HCT116 (cell line): ENCODE data around the gene SLC16A12. TPM values are rescaled to one million over a fixed set of nuclear protein-coding genes. Genes with fewer than 3 reads are reported as not detected.

Experiments
- ATAC-seq: fragments of 200-7000 bp; cut with Tn5 transposase; 2 replicates; pipeline ENCODE4 v1.9.1; 2020; ENCODE audit warnings: mild to moderate bottlenecking, moderate library complexity
- BruUV-seq: library from RNA; stranded (reverse); fragments of 400-500 nt; replicated peaks from 2 replicates; lab custom pipeline; 2021; lab: Mats Ljungman, UMichigan
- CTCF ChIA-PET: fragments of 300-600 bp; sonication (Branson Sonifier 250); formaldehyde crosslinking; loops from one replicate; lab custom pipeline; 2021; ENCODE audit warnings: antibody characterized with exemption; lab: Charles Lee
- POLR2A ChIA-PET: fragments of 300-600, 350-600 bp; sonication (Branson Sonifier 250); formaldehyde crosslinking; loops from one replicate; lab custom pipeline; 2021; ENCODE audit warnings: antibody characterized with exemption; lab: Charles Lee
- RAD21 ChIA-PET, 2 experiments: fragments of 300-600 bp; sonication (Branson Sonifier 250); formaldehyde crosslinking; loops; one replicate each; lab custom pipeline; 2023; ENCODE audit warnings: low total read pairs in 2 of 2; ENCODE audit not compliant: uncharacterized antibody in 2 of 2, unreplicated experiment in 2 of 2, low non-redundant PET in 1 of 2; lab: Charles Lee
- DNase-seq: peaks from one replicate; pipeline ENCODE4 v3.0.0-alpha.2; 2010; ENCODE audit warnings: low read depth, low spot score
- H2AFZ ChIP-seq: fragments of 200-600 bp; shearing (Covaris generic), sonication (generic); 2 replicates; pipeline ENCODE4 v1.6.1; 2017; ENCODE audit warnings: low read depth, mixed run types, mixed read lengths, antibody characterized with exemption, low read length; ENCODE audit not compliant: poor library complexity, severe bottlenecking
- H3K27ac ChIP-seq: 2 replicates; pipeline ENCODE4 v1.5.1; 2012; ENCODE audit warnings: low read depth, low read length
- H3K27me3 ChIP-seq: fragments of 200-600 bp; sonication (generic); 2 replicates; pipeline ENCODE4 v1.6.1; 2016; ENCODE audit warnings: mixed run types, low read length, mixed read lengths; ENCODE audit not compliant: insufficient read depth
- H3K36me3 ChIP-seq, 2 experiments: fragments of 200-500 bp in 1 of 2; fragments of 200-600 bp in 1 of 2; sonication (Bioruptor generic) in 1 of 2; sonication (generic) in 1 of 2; 2 replicates each; pipeline versions ENCODE4 v1.5.1 to v1.6.1; 2014 to 2016; ENCODE audit warnings: low read length in 2 of 2, inconsistent platforms in 1 of 2, mixed read lengths in 1 of 2, mixed run types in 1 of 2; ENCODE audit not compliant: insufficient read depth in 2 of 2, control insufficient read depth in 1 of 2
- H3K4me1 ChIP-seq, 2 experiments: fragments of 200-600 bp in 1 of 2; sonication (generic) in 1 of 2; 2 replicates each; pipeline versions ENCODE4 v1.5.1 to v1.6.1; 2012 to 2017; ENCODE audit warnings: low read length in 2 of 2, inconsistent platforms in 1 of 2, mild to moderate bottlenecking in 1 of 2, mixed read lengths in 1 of 2, mixed run types in 1 of 2, moderate library complexity in 1 of 2; ENCODE audit not compliant: insufficient read depth in 2 of 2, control insufficient read depth in 1 of 2
- H3K4me2 ChIP-seq: fragments of 200-600 bp; sonication (generic); 2 replicates; pipeline ENCODE4 v1.6.1; 2017; ENCODE audit warnings: mixed run types, low read length, mixed read lengths
- H3K4me3 ChIP-seq, 2 experiments: fragments of 200-600 bp in 1 of 2; sonication (generic) in 1 of 2; replicated peaks in 1 of 2; 2 replicates each; pipeline ENCODE4 v1.5.1; 2011 to 2016; ENCODE audit warnings: low read length in 2 of 2, control low read depth in 1 of 2, low read depth in 1 of 2, mild to moderate bottlenecking in 1 of 2, mixed read lengths in 1 of 2, mixed run types in 1 of 2
- H3K79me2 ChIP-seq: fragments of 200-600 bp; sonication (generic); 2 replicates; pipeline ENCODE4 v1.6.1; 2017; ENCODE audit warnings: mild to moderate bottlenecking, mixed run types, low read length, moderate library complexity, mixed read lengths; ENCODE audit not compliant: insufficient read depth
- H3K9ac ChIP-seq: fragments of 200-600 bp; sonication (generic); 2 replicates; pipeline ENCODE4 v1.6.1; 2016; ENCODE audit warnings: low read length, mixed read lengths
- H3K9me2 ChIP-seq: fragments of 200-600 bp; sonication (generic), shearing (Covaris generic); 2 replicates; pipeline ENCODE4 v1.6.1; 2017; ENCODE audit warnings: mixed run types, mild to moderate bottlenecking, moderate library complexity; ENCODE audit not compliant: insufficient read depth
- H3K9me3 ChIP-seq, 2 experiments: fragments of 200-500 bp in 1 of 2; fragments of 200-600 bp in 1 of 2; sonication (Bioruptor generic) in 1 of 2; sonication (generic) in 1 of 2; 2 replicates each; pipeline ENCODE4 v1.6.1; 2014 to 2017; ENCODE audit warnings: low read length in 2 of 2, mixed read lengths in 2 of 2, inconsistent platforms in 1 of 2, low read depth in 1 of 2, mild to moderate bottlenecking in 1 of 2, mixed run types in 1 of 2, moderate library complexity in 1 of 2; ENCODE audit not compliant: control insufficient read depth in 1 of 2, insufficient read depth in 1 of 2
- H4K20me1 ChIP-seq: fragments of 200-600 bp; sonication (generic), shearing (Covaris generic); 2 replicates; pipeline ENCODE4 v1.6.1; 2017; ENCODE audit warnings: mixed run types, mild to moderate bottlenecking, moderate library complexity; ENCODE audit not compliant: insufficient read depth
- CBX3 ChIP-seq: IDR thresholded peaks from 2 replicates; pipeline ENCODE4 v1.6.1; 2012; ENCODE audit warnings: low read depth
- EGR1 ChIP-seq: IDR thresholded peaks from 2 replicates; pipeline ENCODE4 v1.6.1; 2012; ENCODE audit warnings: low read depth
- ELF1 ChIP-seq: IDR thresholded peaks from 2 replicates; pipeline ENCODE4 v1.6.1; 2012; ENCODE audit warnings: low read depth, borderline replicate concordance
- EZH2 ChIP-seq: fragments of 200-600 bp; sonication (generic); IDR thresholded peaks from 2 replicates; pipeline ENCODE4 v1.6.1; 2017; ENCODE audit warnings: antibody characterized with exemption, mixed run types
- FOSL1 ChIP-seq: IDR thresholded peaks from 2 replicates; pipeline ENCODE4 v1.6.1; 2012; ENCODE audit warnings: low read depth
- POLR2A ChIP-seq: IDR thresholded peaks from 2 replicates; pipeline ENCODE4 v1.7.0; 2011; ENCODE audit warnings: borderline replicate concordance; ENCODE audit not compliant: insufficient read depth, insufficient read length; ENCODE audit errors: extremely low read depth
- SIN3A ChIP-seq: IDR thresholded peaks from 2 replicates; pipeline ENCODE4 v1.6.1; 2012; ENCODE audit warnings: low read depth
- SP1 ChIP-seq: IDR thresholded peaks from 2 replicates; pipeline ENCODE4 v1.6.1; 2012; ENCODE audit warnings: low read depth
- TCF7L2 ChIP-seq: IDR thresholded peaks from 2 replicates; pipeline ENCODE4 v1.7.0; 2011; ENCODE audit warnings: borderline replicate concordance, inconsistent platforms; ENCODE audit not compliant: insufficient read depth, insufficient read length; ENCODE audit errors: extremely low read depth
- ZNF274 ChIP-seq: fragments of 200-500 bp; sonication (Bioruptor generic); IDR thresholded peaks from 2 replicates; pipeline ENCODE4 v1.6.1; 2014; ENCODE audit warnings: mild to moderate bottlenecking, low read depth, low read length, inconsistent platforms
- intact Hi-C: fragments of 100-400 bp; cut with micrococcal nuclease; formaldehyde crosslinking; loops from 2 replicates; pipeline ENCODE4 v1.10.0; 2022
- total RNA-seq: library from RNA; stranded (reverse); gene quantifications from one replicate; pipeline ENCODE4 v1.2.1, GENCODE V29; 2021; ENCODE audit not compliant: unreplicated experiment
- TF ChIP-seq, protein P1 (sequence below): IDR thresholded peaks from 2 replicates; pipeline ENCODE4 v1.6.1; 2011; ENCODE audit warnings: mild to moderate bottlenecking, low read length, moderate library complexity; ENCODE audit not compliant: insufficient replicate concordance; ENCODE audit errors: extremely low read depth

SLC16A12 gene
- total RNA-seq, 1 experiment from 2014 or later: not detected

DNA sequence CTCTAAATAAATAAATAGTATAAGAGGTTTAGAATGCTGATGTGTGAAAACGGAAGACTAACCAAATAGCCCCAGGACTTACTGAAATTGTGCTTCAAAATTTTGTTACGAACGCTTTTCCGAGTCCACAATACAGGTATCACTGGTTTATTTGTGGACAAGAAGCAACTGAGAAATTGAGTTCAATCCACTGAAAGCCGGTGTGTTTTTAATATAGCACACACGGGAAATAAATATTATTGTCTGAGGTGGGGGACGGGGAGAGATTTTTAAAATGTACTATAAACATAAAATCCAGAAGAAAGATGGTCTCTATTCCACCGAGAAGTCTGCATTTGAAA lies 598 bp downstream of the SLC16A12 start:
- Histone ChIP-seq H3K4me1 (no peaks in the 10 kb centered on the region), H4K20me1 (no peaks in the 10 kb centered on the region), H3K4me2 (no peak overlapping the region), H3K4me3 (no peak overlapping the region), H3K27me3 (no peaks in the 10 kb centered on the region), H3K9me2 (no peaks in the 10 kb centered on the region), H3K9ac (no peak overlapping the region), H3K79me2 (no peaks in the 10 kb centered on the region), H3K36me3 (no peaks in the 10 kb centered on the region), H3K9me3 (no peaks in the 10 kb centered on the region), H2AFZ (no peak overlapping the region), H3K27ac (no peak overlapping the region)
- DNase-seq: no peak
- CTCF ChIA-PET: no interaction called here
- no TSS peak for BruUV-seq
- intact Hi-C loops: no loop called here
- ATAC-seq: no peak
- TF ChIP-seq, protein P1, sequence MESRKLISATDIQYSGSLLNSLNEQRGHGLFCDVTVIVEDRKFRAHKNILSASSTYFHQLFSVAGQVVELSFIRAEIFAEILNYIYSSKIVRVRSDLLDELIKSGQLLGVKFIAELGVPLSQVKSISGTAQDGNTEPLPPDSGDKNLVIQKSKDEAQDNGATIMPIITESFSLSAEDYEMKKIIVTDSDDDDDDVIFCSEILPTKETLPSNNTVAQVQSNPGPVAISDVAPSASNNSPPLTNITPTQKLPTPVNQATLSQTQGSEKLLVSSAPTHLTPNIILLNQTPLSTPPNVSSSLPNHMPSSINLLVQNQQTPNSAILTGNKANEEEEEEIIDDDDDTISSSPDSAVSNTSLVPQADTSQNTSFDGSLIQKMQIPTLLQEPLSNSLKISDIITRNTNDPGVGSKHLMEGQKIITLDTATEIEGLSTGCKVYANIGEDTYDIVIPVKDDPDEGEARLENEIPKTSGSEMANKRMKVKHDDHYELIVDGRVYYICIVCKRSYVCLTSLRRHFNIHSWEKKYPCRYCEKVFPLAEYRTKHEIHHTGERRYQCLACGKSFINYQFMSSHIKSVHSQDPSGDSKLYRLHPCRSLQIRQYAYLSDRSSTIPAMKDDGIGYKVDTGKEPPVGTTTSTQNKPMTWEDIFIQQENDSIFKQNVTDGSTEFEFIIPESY: no peak
- no peak for TF ChIP-seq EGR1
- TF ChIP-seq ZNF274: no peak
- no peak for TF ChIP-seq ELF1
- TF ChIP-seq EZH2: no peak
- TF ChIP-seq SP1: no peak
- TF ChIP-seq POLR2A: no peak
- TF ChIP-seq CBX3: no peak
- POLR2A ChIA-PET: no interaction called here
- RAD21 ChIA-PET: interaction anchor here in 1 of 2 experiments (0.6 kb wide), 1 partner anchor 26 kb away, joined by 3 read pairs; no protein-coding TSS in a partner anchor

DNA sequence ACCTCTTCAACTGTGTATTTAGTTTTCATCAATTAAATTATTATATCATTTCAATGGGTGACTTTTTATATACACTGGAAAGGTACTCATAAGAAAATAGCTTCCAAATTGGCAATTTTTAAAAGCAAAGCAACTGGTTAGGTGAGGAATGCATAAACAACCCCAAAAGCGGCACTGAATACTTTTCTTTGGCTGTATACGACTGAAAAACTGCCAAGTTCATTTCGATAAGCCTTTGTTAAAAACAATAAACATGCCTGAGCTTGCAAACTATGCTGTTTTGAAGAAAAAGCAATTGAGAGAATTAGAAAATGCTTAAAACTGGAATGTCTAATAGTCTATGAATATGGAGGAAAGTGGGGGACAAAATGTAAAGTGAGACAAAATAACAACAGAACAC lies 2.9 kb downstream of the SLC16A12 start:
- TF ChIP-seq FOSL1 (no peak), SIN3A (no peak), SP1 (no peak), CBX3 (no peak), TCF7L2 (no peak)
- Histone ChIP-seq H3K9me3 (no peaks in the 10 kb centered on the region), H3K4me1 (no peaks in the 10 kb centered on the region), H3K4me3 (no peak overlapping the region), H3K79me2 (no peaks in the 10 kb centered on the region), H4K20me1 (no peaks in the 10 kb centered on the region), H3K9ac (no peak overlapping the region), H2AFZ (no peak overlapping the region), H3K4me2 (no peak overlapping the region), H3K27me3 (no peaks in the 10 kb centered on the region), H3K36me3 (no peaks in the 10 kb centered on the region), H3K27ac (no peak overlapping the region), H3K9me2 (no peaks in the 10 kb centered on the region)
- RAD21 ChIA-PET: no interaction called here
- no peak for DNase-seq
- POLR2A ChIA-PET: no interaction called here
- CTCF ChIA-PET: no interaction called here
- no TSS peak for BruUV-seq
- intact Hi-C loops: no loop called here
- no peak for ATAC-seq
